ENCODE measurements around the gene NUDCD3.

The NUDCD3 gene

GRCh38 chr7:44466300-44467216 is 23.9 kb downstream of the NUDCD3 start:
- Histone ChIP-seq H3K9ac (ENCODE audit: low read length in 2 of 2) (no peak overlapping the region), H3K4me1 (ENCODE audit: control insufficient read depth, insufficient read depth, low read length) (peaks cover 13% of the 10 kb centered on the region), H3K9me3 (ENCODE audit: control insufficient read depth in 2 of 2, low read length in 2 of 2) (no peaks in the 10 kb centered on the region), H3K27ac (ENCODE audit: low read length) (no peak overlapping the region), H3K27me3 (ENCODE audit: control insufficient read depth in 1 of 2, insufficient read depth in 2 of 2, low read length in 2 of 2) (no peaks in the 10 kb centered on the region), H3K4me3 (ENCODE audit: low read length in 2 of 2) (no peak overlapping the region), H3K36me3 (ENCODE audit: control insufficient read depth in 2 of 2, insufficient read depth in 2 of 2, low read length in 2 of 2) (peaks cover 0 to 9% of the 10 kb centered on the region in 2 donors)

- Histone ChIP-seq H3K9ac (ENCODE audit: low read length in 2 of 2) (no peak overlapping the region), H3K27me3 (ENCODE audit: control insufficient read depth in 1 of 2, insufficient read depth in 2 of 2, low read length in 2 of 2) (no peaks in the 10 kb centered on the region), H3K27ac (ENCODE audit: low read length) (no peak overlapping the region), H3K4me3 (ENCODE audit: low read length in 2 of 2) (no peak overlapping the region), H3K9me3 (ENCODE audit: control insufficient read depth in 2 of 2, low read length in 2 of 2) (no peaks in the 10 kb centered on the region), H3K4me1 (ENCODE audit: control insufficient read depth, insufficient read depth, low read length) (peaks cover 16% of the 10 kb centered on the region), H3K36me3 (ENCODE audit: control insufficient read depth in 2 of 2, insufficient read depth in 2 of 2, low read length in 2 of 2) (peaks cover 0 to 9% of the 10 kb centered on the region in 2 donors)
Observed at GRCh38 chr7:44465490-44465889, 25.0 kb downstream of the NUDCD3 start.

- Histone ChIP-seq H3K27ac (ENCODE audit: low read length) (no peak overlapping the region), H3K9ac (ENCODE audit: low read length in 2 of 2) (no peak overlapping the region), H3K9me3 (ENCODE audit: control insufficient read depth in 2 of 2, low read length in 2 of 2) (no peaks in the 10 kb centered on the region), H3K4me1 (ENCODE audit: control insufficient read depth, insufficient read depth, low read length) (peaks cover 16% of the 10 kb centered on the region), H3K36me3 (ENCODE audit: control insufficient read depth in 2 of 2, insufficient read depth in 2 of 2, low read length in 2 of 2) (peaks cover 0 to 9% of the 10 kb centered on the region in 2 donors), H3K4me3 (ENCODE audit: low read length in 2 of 2) (no peak overlapping the region), H3K27me3 (ENCODE audit: control insufficient read depth in 1 of 2, insufficient read depth in 2 of 2, low read length in 2 of 2) (no peaks in the 10 kb centered on the region)
Observed at GRCh38 chr7:44463169-44463808, 27.2 kb downstream of the NUDCD3 start.

GRCh38 chr7:44461387-44461786 is 29.1 kb downstream of the NUDCD3 start:
- Histone ChIP-seq H3K4me3 (ENCODE audit: low read length in 2 of 2) (no peak overlapping the region), H3K36me3 (ENCODE audit: control insufficient read depth in 2 of 2, insufficient read depth in 2 of 2, low read length in 2 of 2) (peaks cover 0 to 6% of the 10 kb centered on the region in 2 donors), H3K9me3 (ENCODE audit: control insufficient read depth in 2 of 2, low read length in 2 of 2) (no peaks in the 10 kb centered on the region), H3K27ac (ENCODE audit: low read length) (no peak overlapping the region), H3K9ac (ENCODE audit: low read length in 2 of 2) (no peak overlapping the region), H3K27me3 (ENCODE audit: control insufficient read depth in 1 of 2, insufficient read depth in 2 of 2, low read length in 2 of 2) (no peaks in the 10 kb centered on the region), H3K4me1 (ENCODE audit: control insufficient read depth, insufficient read depth, low read length) (peaks cover 12% of the 10 kb centered on the region)

- no peaks in the 10 kb centered on the region for H3K9me3 ChIP-seq (ENCODE audit: control insufficient read depth in 2 of 2, low read length in 2 of 2)
- no peak overlapping the region for H3K9ac ChIP-seq (ENCODE audit: low read length in 2 of 2)
- peaks cover 0 to 9% of the 10 kb centered on the region in 2 donors for H3K36me3 ChIP-seq (ENCODE audit: control insufficient read depth in 2 of 2, insufficient read depth in 2 of 2, low read length in 2 of 2)
- no peak overlapping the region for H3K4me3 ChIP-seq (ENCODE audit: low read length in 2 of 2)
- peaks cover 11% of the 10 kb centered on the region for H3K4me1 ChIP-seq (ENCODE audit: control insufficient read depth, insufficient read depth, low read length)
- no peaks in the 10 kb centered on the region for H3K27me3 ChIP-seq (ENCODE audit: control insufficient read depth in 1 of 2, insufficient read depth in 2 of 2, low read length in 2 of 2)
- no peak overlapping the region for H3K27ac ChIP-seq (ENCODE audit: low read length)
Observed at GRCh38 chr7:44460325-44460724, 30.1 kb downstream of the NUDCD3 start.

GRCh38 chr7:44455155-44455554 is 35.3 kb downstream of the NUDCD3 start:
- H3K27me3 ChIP-seq (ENCODE audit: control insufficient read depth in 1 of 2, insufficient read depth in 2 of 2, low read length in 2 of 2), result no peaks in the 10 kb centered on the region
- no peaks in the 10 kb centered on the region for H3K4me1 ChIP-seq (ENCODE audit: control insufficient read depth, insufficient read depth, low read length)
- H3K36me3 ChIP-seq (ENCODE audit: control insufficient read depth in 2 of 2, insufficient read depth in 2 of 2, low read length in 2 of 2), result peaks cover 0 to 6% of the 10 kb centered on the region in 2 donors
- H3K27ac ChIP-seq (ENCODE audit: low read length), result no peak overlapping the region
- H3K9ac ChIP-seq (ENCODE audit: low read length in 2 of 2), result no peak overlapping the region
- H3K9me3 ChIP-seq (ENCODE audit: control insufficient read depth in 2 of 2, low read length in 2 of 2), result no peaks in the 10 kb centered on the region
- H3K4me3 ChIP-seq (ENCODE audit: low read length in 2 of 2), result no peak overlapping the region

- Histone ChIP-seq H3K9ac (ENCODE audit: low read length in 2 of 2) (no peak overlapping the region), H3K9me3 (ENCODE audit: control insufficient read depth in 2 of 2, low read length in 2 of 2) (no peaks in the 10 kb centered on the region), H3K36me3 (ENCODE audit: control insufficient read depth in 2 of 2, insufficient read depth in 2 of 2, low read length in 2 of 2) (peaks cover 0 to 6% of the 10 kb centered on the region in 2 donors), H3K27ac (ENCODE audit: low read length) (no peak overlapping the region), H3K27me3 (ENCODE audit: control insufficient read depth in 1 of 2, insufficient read depth in 2 of 2, low read length in 2 of 2) (no peaks in the 10 kb centered on the region), H3K4me3 (ENCODE audit: low read length in 2 of 2) (no peak overlapping the region), H3K4me1 (ENCODE audit: control insufficient read depth, insufficient read depth, low read length) (no peaks in the 10 kb centered on the region)
Observed at GRCh38 chr7:44454348-44454747, 36.1 kb downstream of the NUDCD3 start.

- Histone ChIP-seq H3K27me3 (ENCODE audit: control insufficient read depth in 1 of 2, insufficient read depth in 2 of 2, low read length in 2 of 2) (no peaks in the 10 kb centered on the region), H3K36me3 (ENCODE audit: control insufficient read depth in 2 of 2, insufficient read depth in 2 of 2, low read length in 2 of 2) (peaks cover 0 to 6% of the 10 kb centered on the region in 2 donors), H3K27ac (ENCODE audit: low read length) (no peak overlapping the region), H3K4me3 (ENCODE audit: low read length in 2 of 2) (no peak overlapping the region), H3K4me1 (ENCODE audit: control insufficient read depth, insufficient read depth, low read length) (peaks cover 15% of the 10 kb centered on the region), H3K9ac (ENCODE audit: low read length in 2 of 2) (no peak overlapping the region), H3K9me3 (ENCODE audit: control insufficient read depth in 2 of 2, low read length in 2 of 2) (no peaks in the 10 kb centered on the region)
Observed at GRCh38 chr7:44451123-44451522, 39.3 kb downstream of the NUDCD3 start.

GRCh38 chr7:44449584-44449928 is 40.9 kb downstream of the NUDCD3 start:
- Histone ChIP-seq H3K4me3 (ENCODE audit: low read length in 2 of 2) (no peak overlapping the region), H3K27me3 (ENCODE audit: control insufficient read depth in 1 of 2, insufficient read depth in 2 of 2, low read length in 2 of 2) (no peaks in the 10 kb centered on the region), H3K27ac (ENCODE audit: low read length) (no peak overlapping the region), H3K36me3 (ENCODE audit: control insufficient read depth in 2 of 2, insufficient read depth in 2 of 2, low read length in 2 of 2) (peaks cover 0 to 4% of the 10 kb centered on the region in 2 donors), H3K4me1 (ENCODE audit: control insufficient read depth, insufficient read depth, low read length) (peaks cover 23% of the 10 kb centered on the region), H3K9ac (ENCODE audit: low read length in 2 of 2) (no peak overlapping the region), H3K9me3 (ENCODE audit: control insufficient read depth in 2 of 2, low read length in 2 of 2) (no peaks in the 10 kb centered on the region)

- peaks cover 0 to 4% of the 10 kb centered on the region in 2 donors for H3K36me3 ChIP-seq (ENCODE audit: control insufficient read depth in 2 of 2, insufficient read depth in 2 of 2, low read length in 2 of 2)
- H3K9me3 ChIP-seq (ENCODE audit: control insufficient read depth in 2 of 2, low read length in 2 of 2), result no peaks in the 10 kb centered on the region
- peaks cover 23% of the 10 kb centered on the region for H3K4me1 ChIP-seq (ENCODE audit: control insufficient read depth, insufficient read depth, low read length)
- H3K27me3 ChIP-seq (ENCODE audit: control insufficient read depth in 1 of 2, insufficient read depth in 2 of 2, low read length in 2 of 2), result no peaks in the 10 kb centered on the region
- no peak overlapping the region for H3K9ac ChIP-seq (ENCODE audit: low read length in 2 of 2)
- H3K4me3 ChIP-seq (ENCODE audit: low read length in 2 of 2), result no peak overlapping the region
- no peak overlapping the region for H3K27ac ChIP-seq (ENCODE audit: low read length)
Observed at GRCh38 chr7:44448922-44449583, 41.4 kb downstream of the NUDCD3 start.

Measured in stomach smooth muscle (tissue), 2 donors.